H4 (cell line): ENCODE results near the gene RBFOX2. TPM values are rescaled to one million over a fixed set of nuclear protein-coding genes. Genes with fewer than 3 reads are reported as not detected.
A peak's percentile ranks its signal among the peaks of the same experiment; 100 is the strongest.
"Not testable (repeated sequence)": the region's sequence is repeated elsewhere in the genome, so short reads cannot be mapped to it uniquely, and the experiment has no call there.

ENCODE experiments used
- DNase-seq: peaks from one replicate; pipeline ENCODE4 v3.0.0-alpha.2; 2015; ENCODE audit warnings: low spot score
- total RNA-seq: library from RNA; depleted of rRNA; stranded (reverse); fragments of >200 nt; shearing (Covaris generic); gene quantifications from 2 replicates; pipeline ENCODE4 v1.2.3, GENCODE V29; 2014

RBFOX2 gene
- total RNA-seq, 1 experiment from 2014 or later = 55.3 TPM

- no peak for DNase-seq
Measured at GRCh38 chr22:35835267-35835997, 193.2 kb downstream of the RBFOX2 start.

- no peak for DNase-seq
Measured at GRCh38 chr22:35834061-35834460, 194.6 kb downstream of the RBFOX2 start.

GRCh38 chr22:35830305-35830704 is 198.3 kb downstream of the RBFOX2 start:
- DNase-seq = no peak

GRCh38 chr22:35824256-35824655 is 204.4 kb downstream of the RBFOX2 start:
- no peak for DNase-seq

GRCh38 chr22:35821654-35822053 is 207.0 kb downstream of the RBFOX2 start:
- no peak for DNase-seq

GRCh38 chr22:35819421-35819820 is 209.2 kb downstream of the RBFOX2 start:
- DNase-seq = no peak

GRCh38 chr22:35818897-35819296 is 209.7 kb downstream of the RBFOX2 start:
- DNase-seq = no peak

GRCh38 chr22:35812600-35812999 is 216.0 kb downstream of the RBFOX2 start:
- no peak for DNase-seq

- no peak for DNase-seq
Measured at GRCh38 chr22:35811670-35812069, 217.0 kb downstream of the RBFOX2 start.

GRCh38 chr22:35809816-35810215 is 218.8 kb downstream of the RBFOX2 start:
- DNase-seq = no peak

- DNase-seq = no peak
Measured at GRCh38 chr22:35808377-35808776, 220.2 kb downstream of the RBFOX2 start.

- DNase-seq = not testable (repeated sequence)
Measured at GRCh38 chr22:35806668-35807067, 222.0 kb downstream of the RBFOX2 start.

GRCh38 chr22:35805466-35805865 is 223.2 kb downstream of the RBFOX2 start:
- no peak for DNase-seq

GRCh38 chr22:35804421-35804820 is 224.2 kb downstream of the RBFOX2 start:
- DNase-seq = no peak

GRCh38 chr22:35802885-35803284 is 225.7 kb downstream of the RBFOX2 start:
- no peak for DNase-seq

- DNase-seq = peak; percentile 8
Measured at GRCh38 chr22:35801301-35801700, 227.3 kb downstream of the RBFOX2 start.

GRCh38 chr22:35799150-35799549 is 229.5 kb downstream of the RBFOX2 start:
- no peak for DNase-seq

- DNase-seq = no peak
Measured at GRCh38 chr22:35797411-35797810, 231.2 kb downstream of the RBFOX2 start.

- no peak for DNase-seq
Measured at GRCh38 chr22:35795476-35795875, 233.1 kb downstream of the RBFOX2 start.

GRCh38 chr22:35792506-35792905 is 236.1 kb downstream of the RBFOX2 start:
- no peak for DNase-seq

GRCh38 chr22:35791788-35792187 is 236.8 kb downstream of the RBFOX2 start:
- not testable (repeated sequence) for DNase-seq

- no peak for DNase-seq
Measured at GRCh38 chr22:35785181-35785923, 243.3 kb downstream of the RBFOX2 start.

- DNase-seq = no peak
Measured at GRCh38 chr22:35784633-35785032, 244.0 kb downstream of the RBFOX2 start.
